Astrocyte of the hippocampus (primary cell): Measurements from ENCODE around the gene CCL4L2.
"Not testable (repeated sequence)": the region's sequence is repeated elsewhere in the genome, so short reads cannot be mapped to it uniquely, and the experiment has no call there.

ENCODE experiments used
- DNase-seq: peaks from one replicate; pipeline ENCODE4 v3.0.0; 2011; ENCODE audit warnings: low read depth, low spot score

Gene CCL4L2

GRCh38 chr17:36220737-36221580 is 10.1 kb downstream of the CCL4L2 start:
- not testable (repeated sequence) for DNase-seq

GRCh38 chr17:36221581-36222100 is 10.8 kb downstream of the CCL4L2 start:
- DNase-seq, result not testable (repeated sequence)

DNA sequence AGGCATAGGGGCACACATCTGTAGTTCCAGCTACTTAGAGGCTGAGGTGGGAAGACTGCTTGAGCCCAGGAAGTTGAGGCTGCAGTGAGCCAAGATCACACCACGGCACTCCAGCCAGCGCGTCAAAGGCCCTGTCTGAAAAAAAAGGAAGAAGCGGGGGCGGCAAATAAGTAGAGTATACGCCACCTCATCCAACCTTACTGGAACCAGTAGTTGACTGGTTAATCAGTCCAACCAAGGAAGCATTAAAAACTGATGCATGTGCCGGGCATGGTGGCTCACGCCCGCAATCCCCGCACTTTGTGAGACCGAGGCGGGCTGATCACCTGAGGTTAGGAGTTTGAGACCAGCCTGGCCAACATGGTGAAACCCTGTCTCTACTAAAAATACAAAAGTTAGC is 12.1 kb downstream of the CCL4L2 start:
- not testable (repeated sequence) for DNase-seq

GRCh38 chr17:36229644-36230043 is 18.8 kb downstream of the CCL4L2 start:
- not testable (repeated sequence) for DNase-seq

DNA sequence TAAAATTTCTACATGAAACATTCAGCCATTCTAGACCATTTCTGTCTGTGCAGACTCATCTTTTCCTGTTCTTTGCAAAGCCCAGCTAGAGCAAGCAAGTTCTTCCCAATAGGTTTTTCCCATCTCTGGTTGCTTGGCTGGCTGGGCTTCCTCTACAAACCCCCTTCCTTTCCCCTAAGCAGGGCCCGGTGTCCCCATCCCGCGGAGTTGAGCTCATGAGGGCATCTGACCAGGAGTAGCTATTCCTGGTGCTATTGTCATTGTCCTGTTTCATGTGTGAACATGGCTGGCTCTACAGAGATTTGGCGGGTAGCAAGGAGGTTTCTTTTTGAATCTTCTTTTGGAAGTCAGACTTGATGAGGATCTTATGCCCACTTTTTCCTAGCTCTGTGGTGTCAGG is 31.2 kb downstream of the CCL4L2 start:
- not testable (repeated sequence) for DNase-seq
